ENCODE measurements around the gene CDH13.

GRCh38 chr16:83143788-83144187 lies 517.0 kb downstream of the CDH13 start:
- no peak for TF ChIP-seq CTCF (IDR thresholded peaks at IDR 0.05)
- TF ChIP-seq POLR2A (IDR thresholded peaks at IDR 0.05): no peak

All from thyroid gland (tissue), 4 donors.